ENCODE measurements around the gene TMEM258.

DNA sequence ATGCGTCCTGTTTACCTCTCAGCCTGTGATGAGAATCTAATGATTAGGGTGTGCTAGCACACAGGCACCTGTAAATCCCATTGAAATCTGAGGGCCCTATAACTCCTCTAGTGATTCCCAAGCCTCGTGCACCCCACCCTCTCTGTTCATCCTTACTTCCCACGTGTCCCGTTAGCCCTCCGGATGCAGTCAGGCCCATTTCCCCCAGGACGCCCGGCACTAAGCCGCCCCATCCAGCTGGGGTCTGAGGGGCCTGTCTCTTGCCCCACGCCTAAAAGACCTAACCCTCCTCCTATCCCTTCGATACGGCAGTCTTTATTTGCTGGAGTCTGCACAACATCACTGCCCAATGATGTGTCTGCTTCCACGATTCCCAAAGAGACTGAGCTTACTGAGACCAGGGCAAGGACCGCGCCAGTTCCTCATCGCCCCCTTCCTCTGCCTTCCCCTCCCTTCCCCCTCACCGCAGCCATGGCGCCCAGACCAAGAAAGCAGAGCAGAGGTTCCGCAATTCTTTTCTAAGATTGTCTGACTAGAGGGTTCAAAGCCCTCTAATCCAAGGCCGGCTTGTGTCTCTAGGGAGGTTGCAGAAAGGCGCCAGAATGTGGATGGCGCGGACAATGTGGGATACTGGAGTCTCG, 34.7 kb upstream of the TMEM258 start:
- TF ChIP-seq PAX5 (IDR thresholded peaks at IDR 0.05; ENCODE audit: borderline replicate concordance, low read depth, low read length) (no peak), EP300 (IDR thresholded peaks at IDR 0.05; ENCODE audit: borderline replicate concordance in 1 of 2, control insufficient read depth in 1 of 2, low read depth in 2 of 2, low read length in 2 of 2) (no peak), BHLHE40 (IDR thresholded peaks at IDR 0.05; ENCODE audit: borderline replicate concordance in 1 of 2, low read depth in 2 of 2, low read length in 1 of 2) (no peak), CHD1 (IDR thresholded peaks at IDR 0.05; ENCODE audit: low read depth, low read length) (no peak), PAX8 (IDR thresholded peaks at IDR 0.05) (no peak), CEBPB (IDR thresholded peaks at IDR 0.05; ENCODE audit: borderline replicate concordance in 1 of 2, low read depth in 2 of 2, low read length in 2 of 2) (no peak), YY1 (IDR thresholded peaks at IDR 0.05; ENCODE audit: low read depth, low read length) (peak; percentile 84)

All from GM12878 (cell line).